GM12891 (cell line): Measurements from ENCODE around the gene COL5A1.

Experiments used
- DNase-seq: peaks from one replicate; pipeline ENCODE4 v3.0.0; 2011; ENCODE audit warnings: low spot score; ENCODE audit not compliant: insufficient read length
- FAIRE-seq: peaks from 2 replicates; lab custom pipeline; 2011; peaks lifted over from hg19 to GRCh38; lab: Jason Lieb, UNC
- PAX5 ChIP-seq: IDR thresholded peaks from 2 replicates; pipeline ENCODE4 v1.6.1; 2011; ENCODE audit warnings: low read length, moderate library complexity, mild to moderate bottlenecking; ENCODE audit not compliant: insufficient read depth, severe bottlenecking
- POLR2A ChIP-seq: IDR thresholded peaks from 2 replicates; pipeline ENCODE4 v1.6.1; 2011; ENCODE audit warnings: low read depth, low read length, control low read depth
- POLR2AphosphoS5 ChIP-seq: IDR thresholded peaks from 2 replicates; pipeline ENCODE4 v1.6.1; 2011; ENCODE audit warnings: low read depth, low read length, control low read depth
- POU2F2 ChIP-seq: IDR thresholded peaks from 2 replicates; pipeline ENCODE4 v1.6.1; 2011; ENCODE audit warnings: low read depth, mild to moderate bottlenecking, control low read depth, low read length, moderate library complexity
- SPI1 ChIP-seq: IDR thresholded peaks from 2 replicates; pipeline ENCODE4 v1.6.1; 2011; ENCODE audit warnings: low read depth, low read length, control low read depth
- TAF1 ChIP-seq: IDR thresholded peaks from 2 replicates; pipeline ENCODE4 v1.6.1; 2011; ENCODE audit warnings: low read depth, low read length, control low read depth

COL5A1 gene

DNA sequence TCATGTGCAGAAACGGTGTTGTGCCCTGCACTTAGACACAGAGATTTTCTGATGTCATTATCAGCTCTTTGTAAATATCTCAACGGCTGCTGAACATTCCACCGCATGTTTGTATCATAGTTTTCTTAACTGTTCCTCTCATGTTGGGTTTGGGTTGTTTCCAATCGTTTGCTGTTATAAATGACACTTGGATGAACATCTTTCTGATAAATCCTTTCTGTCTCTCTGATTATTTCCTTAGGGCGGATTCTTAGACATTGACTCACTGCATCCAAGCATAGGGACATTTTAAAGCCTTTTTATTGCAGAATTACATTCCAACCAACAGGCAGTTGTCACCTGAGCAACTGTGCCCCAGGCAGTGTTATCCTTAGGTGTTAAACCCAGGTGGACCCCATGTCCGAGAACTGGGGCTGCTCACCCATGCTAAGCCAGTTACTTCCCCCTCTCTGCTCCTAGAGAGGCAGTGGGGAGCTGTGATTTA, 28.5 kb downstream of the COL5A1 start:
- FAIRE-seq: no peak
- no peak for TF ChIP-seq POU2F2
- no peak for TF ChIP-seq TAF1
- TF ChIP-seq PAX5: no peak
- TF ChIP-seq POLR2A: no peak
- no peak for TF ChIP-seq POLR2AphosphoS5
- TF ChIP-seq SPI1: no peak
- no peak for DNase-seq

DNA sequence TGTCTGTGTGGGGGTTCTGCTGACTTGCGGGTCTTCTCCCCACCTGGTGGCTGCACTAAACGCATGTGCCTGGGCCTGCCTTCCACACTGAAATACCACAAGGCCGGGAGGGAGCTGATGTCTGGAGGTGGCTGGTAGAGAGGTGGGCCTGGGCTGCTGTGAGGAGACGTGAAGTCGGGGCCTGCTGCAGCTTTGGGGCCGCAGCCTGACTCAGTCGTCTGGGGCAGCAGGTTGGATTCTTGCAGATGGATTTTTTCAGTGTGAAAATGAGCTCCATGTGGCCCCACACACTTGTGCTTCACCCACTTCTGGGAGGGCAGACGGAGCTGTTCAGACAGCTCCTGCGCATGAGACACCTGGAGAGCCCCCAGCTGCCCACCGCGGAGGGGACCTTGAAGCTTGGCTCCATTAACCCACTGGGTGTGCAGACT, 29.3 kb downstream of the COL5A1 start:
- TF ChIP-seq POLR2AphosphoS5 (no peak), POLR2A (no peak), SPI1 (no peak), POU2F2 (no peak), PAX5 (no peak), TAF1 (no peak)
- FAIRE-seq (no peak), DNase-seq (no peak)

DNA sequence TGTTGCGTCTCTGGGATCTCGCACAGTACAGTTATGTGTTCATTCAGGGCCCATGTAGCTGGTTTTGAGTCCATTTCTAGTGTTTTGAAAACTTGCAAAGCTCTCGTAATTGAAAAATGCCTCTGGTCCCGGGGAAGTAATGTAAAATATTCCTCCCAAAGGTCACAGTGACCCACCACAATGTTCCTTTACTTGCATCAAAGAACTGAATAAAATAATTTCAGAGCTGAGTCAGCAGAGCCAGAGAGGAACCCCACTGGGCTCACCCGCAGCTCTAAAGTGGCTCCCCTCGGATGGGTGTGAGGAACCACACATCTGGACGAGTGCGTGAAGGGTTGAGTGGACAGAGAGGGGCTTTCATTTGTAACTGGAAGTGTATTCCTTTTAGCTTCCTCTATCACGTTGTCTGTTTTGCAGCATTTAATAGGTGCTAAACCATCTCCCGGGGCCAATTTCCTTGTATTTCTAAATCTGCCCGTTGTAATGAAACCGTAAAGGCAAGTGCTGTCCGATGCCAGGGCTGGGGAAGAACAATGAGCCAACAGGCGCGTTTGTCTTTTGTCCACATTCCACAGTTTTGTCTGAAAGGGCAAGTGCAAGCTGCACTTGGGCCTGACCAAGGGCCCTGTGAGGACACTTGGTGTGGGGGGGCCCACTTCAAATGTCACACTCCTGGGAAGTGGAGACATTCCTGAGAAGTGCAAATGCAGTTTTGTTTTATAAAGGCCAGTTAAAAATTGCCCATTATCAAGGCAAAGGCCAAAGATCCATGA, 29.9 kb downstream of the COL5A1 start:
- FAIRE-seq (no peak), DNase-seq (no peak)
- TF ChIP-seq SPI1 (no peak), POU2F2 (no peak), POLR2AphosphoS5 (no peak), TAF1 (no peak), POLR2A (no peak), PAX5 (no peak)

DNA sequence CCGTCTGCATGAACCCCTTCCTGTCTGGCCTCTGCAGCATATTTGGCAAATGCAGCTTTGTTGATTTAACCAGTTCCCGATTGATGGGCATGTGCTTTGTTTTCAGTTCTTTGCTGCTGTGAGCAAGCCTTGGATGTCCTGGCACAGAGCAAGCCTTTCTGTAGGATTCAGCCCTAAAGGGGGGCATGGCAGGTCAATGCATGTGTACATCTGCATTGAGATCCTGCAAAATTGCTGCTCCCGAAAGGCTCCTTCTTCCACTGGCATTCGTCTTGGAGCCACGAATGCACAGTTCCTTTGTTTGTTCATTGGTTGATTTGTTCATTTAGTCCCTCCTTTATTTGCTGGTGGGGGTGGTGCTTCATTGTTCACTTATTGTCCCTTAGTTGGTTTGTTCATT, 34.8 kb downstream of the COL5A1 start:
- TF ChIP-seq POLR2A: no peak
- no peak for TF ChIP-seq POLR2AphosphoS5
- TF ChIP-seq TAF1: no peak
- no peak for TF ChIP-seq POU2F2
- TF ChIP-seq SPI1: no peak
- no peak for FAIRE-seq
- DNase-seq: no peak

DNA sequence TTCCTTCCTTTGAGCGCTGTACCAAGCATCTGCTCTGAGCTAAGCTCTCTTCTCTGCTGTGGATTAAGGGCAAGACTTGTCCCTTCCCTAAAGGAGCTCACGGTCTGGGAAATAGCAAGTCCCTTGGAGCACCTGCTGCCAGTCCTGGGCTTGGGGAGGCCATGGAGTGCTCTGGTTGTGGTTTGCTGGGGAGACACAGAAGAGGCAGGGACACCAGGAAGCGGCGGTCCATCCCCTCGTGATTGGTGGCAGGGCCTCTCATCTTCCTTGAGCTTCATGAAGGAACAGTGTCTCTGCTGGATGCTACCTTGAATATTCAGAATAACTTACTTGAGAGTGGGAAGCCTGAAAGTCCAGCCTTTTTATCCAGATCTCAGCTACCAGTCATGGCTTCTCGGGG, 35.3 kb downstream of the COL5A1 start:
- DNase-seq (no peak), FAIRE-seq (no peak)
- no peak for TF ChIP-seq POU2F2
- no peak for TF ChIP-seq SPI1
- TF ChIP-seq TAF1: no peak
- TF ChIP-seq POLR2AphosphoS5: no peak
- TF ChIP-seq PAX5: no peak
- TF ChIP-seq POLR2A: no peak

DNA sequence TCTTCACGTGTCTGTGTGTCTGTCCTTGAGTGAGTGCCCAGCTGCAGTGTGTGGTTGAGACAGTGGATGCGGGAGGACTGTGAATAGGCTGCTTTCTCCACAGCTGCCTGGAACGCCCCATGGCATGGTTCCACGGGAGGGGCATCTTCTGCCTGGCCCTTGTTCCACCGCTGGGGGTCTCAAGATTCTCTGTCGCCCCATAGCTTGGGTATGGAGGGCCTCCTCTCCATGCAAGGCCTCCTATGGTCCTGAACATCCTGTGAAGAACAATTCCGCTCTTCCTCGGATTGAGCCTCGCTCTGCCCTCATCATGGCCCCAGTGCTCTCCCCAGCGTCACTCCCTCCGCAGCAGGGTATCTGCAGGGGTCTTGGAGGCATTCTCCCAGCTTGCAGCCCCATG, 36.1 kb downstream of the COL5A1 start:
- DNase-seq (no peak), FAIRE-seq (no peak)
- no peak for TF ChIP-seq POLR2AphosphoS5
- TF ChIP-seq PAX5: no peak
- no peak for TF ChIP-seq SPI1
- no peak for TF ChIP-seq TAF1
- TF ChIP-seq POLR2A: no peak
- no peak for TF ChIP-seq POU2F2

DNA sequence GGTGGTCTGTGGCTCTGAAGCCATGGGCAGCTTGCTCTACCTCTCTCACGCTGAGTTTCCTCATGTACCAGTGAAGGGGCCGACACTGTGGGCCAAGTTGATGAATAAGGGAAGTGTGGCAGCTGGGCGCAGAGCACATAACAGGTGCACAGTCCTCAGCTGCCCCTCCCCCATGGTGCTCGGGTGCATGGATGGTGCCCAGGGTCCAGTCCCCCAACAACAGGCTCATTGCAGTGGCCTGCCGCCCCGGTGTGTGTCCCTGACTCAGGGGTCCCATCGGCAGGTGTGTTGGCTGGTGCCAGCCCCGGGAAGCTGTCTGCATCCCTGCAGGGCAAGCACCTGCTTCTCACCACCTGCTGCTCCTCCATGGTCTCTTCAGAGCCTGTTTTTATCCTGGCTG, 36.6 kb downstream of the COL5A1 start:
- TF ChIP-seq TAF1 (no peak), PAX5 (no peak), POU2F2 (no peak), SPI1 (no peak), POLR2A (no peak), POLR2AphosphoS5 (no peak)
- FAIRE-seq: no peak
- DNase-seq: no peak

DNA sequence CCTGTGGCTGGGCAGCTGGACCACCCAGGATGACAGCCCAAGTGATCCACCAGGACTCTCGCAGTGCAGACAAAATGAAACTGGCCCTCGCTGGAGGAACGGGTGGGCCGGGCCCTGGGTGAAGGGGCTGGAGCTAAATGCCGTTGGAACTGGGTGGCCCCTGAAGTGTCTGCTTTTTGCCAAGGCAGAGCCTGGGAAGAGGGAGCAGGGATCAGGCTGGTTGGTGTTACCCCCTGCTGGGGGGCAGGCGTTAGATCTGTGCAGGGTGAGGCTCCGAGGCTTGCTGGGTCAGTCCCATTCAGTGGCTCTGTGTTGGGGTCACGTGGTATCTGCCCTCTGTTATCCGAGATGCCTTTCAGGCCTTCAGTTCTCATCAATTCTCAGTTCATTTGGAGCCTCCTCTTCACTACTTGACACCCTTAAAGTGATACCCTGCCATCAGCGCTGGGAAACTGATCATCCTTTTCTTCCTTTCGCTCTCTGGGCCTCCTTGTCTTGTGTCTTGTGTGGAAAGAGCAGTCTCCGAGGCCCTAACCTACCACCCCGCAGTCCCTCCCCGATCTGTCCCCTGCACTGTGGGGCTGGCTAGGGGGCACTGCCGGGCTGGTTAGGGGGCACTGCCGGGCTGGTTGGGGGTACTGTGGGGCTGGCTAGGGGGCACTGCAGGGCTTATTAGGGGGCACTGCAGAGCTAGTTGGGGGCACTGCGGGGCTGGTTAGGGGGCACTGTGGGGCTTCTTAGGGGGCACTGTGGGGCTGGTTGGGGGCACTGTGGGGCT, 37.3 kb downstream of the COL5A1 start:
- TF ChIP-seq PAX5 (no peak), POU2F2 (no peak), TAF1 (no peak), SPI1 (no peak), POLR2A (no peak), POLR2AphosphoS5 (no peak)
- DNase-seq (no peak), FAIRE-seq (no peak)

DNA sequence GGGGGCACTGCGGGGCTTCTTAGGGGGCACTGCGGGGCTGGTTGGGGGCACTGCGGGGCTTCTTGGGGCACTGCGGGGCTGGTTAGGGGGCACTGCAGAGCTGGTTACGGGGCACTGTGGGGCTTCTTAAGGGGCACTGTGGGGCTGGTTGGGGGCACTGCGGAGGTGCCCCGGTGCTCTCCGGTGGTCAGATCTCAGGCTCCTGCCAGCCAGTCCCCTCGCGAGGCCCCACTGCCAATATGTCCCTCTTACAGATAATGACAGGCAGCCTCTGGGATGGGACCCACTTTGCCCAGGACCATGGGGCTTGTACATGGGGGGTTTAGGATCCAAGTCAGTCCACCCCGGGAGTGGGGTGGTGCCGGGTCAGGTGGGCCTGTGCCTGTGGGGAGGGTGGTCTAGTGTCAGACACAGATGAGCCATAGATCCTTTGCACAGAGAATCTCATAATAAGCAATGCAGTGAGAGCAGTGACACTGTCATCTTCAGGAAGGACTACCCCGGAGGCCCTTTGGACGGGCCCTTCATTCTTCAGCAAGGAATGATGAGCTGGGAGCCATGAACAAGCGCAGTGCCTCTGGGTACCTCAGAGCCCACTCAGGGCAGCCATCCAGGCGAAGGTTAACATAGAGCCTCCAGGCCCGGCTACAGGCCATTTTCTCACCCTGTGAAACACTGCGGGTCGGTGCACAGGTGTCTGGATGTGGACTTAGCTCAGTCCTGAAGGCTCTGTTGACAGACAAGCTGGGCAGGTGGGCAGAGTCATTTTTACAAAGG, 38.2 kb downstream of the COL5A1 start:
- TF ChIP-seq POU2F2 (no peak), PAX5 (no peak), POLR2AphosphoS5 (no peak), POLR2A (no peak), SPI1 (no peak), TAF1 (no peak)
- no peak for DNase-seq
- FAIRE-seq: no peak
